ENCODE data around the gene LOC101059915.
"Not testable (repeated sequence)": the region's sequence is repeated elsewhere in the genome, so short reads cannot be mapped to it uniquely, and the experiment has no call there.

Gene LOC101059915

GRCh38 chrX:71638409-71638808, 28.9 kb upstream of the LOC101059915 start:
- Histone ChIP-seq H3K9ac (ENCODE audit: low read length) (no peak overlapping the region), H3K9me3 (ENCODE audit: insufficient read depth, low read length) (no peaks in the 10 kb centered on the region), H3K9me2 (replicated peaks; ENCODE audit: insufficient read depth, low read length) (no peaks in the 10 kb centered on the region), H3K27ac (ENCODE audit: low read depth, low read length) (no peak overlapping the region), H2AFZ (ENCODE audit: low read depth, low read length, severe bottlenecking) (no peak overlapping the region), H3K4me2 (ENCODE audit: low read depth, low read length, poor library complexity, severe bottlenecking) (no peak overlapping the region), H3K27me3 (ENCODE audit: low read length) (no peaks in the 10 kb centered on the region), H3F3A (ENCODE audit: insufficient read depth) (no peaks in the 10 kb centered on the region), H3K36me3 (ENCODE audit: low read length) (no peaks in the 10 kb centered on the region), H3K4me3 (ENCODE audit: insufficient read depth, low read length, poor library complexity, severe bottlenecking) (no peak overlapping the region), H3K79me2 (ENCODE audit: insufficient read depth, low read length) (no peaks in the 10 kb centered on the region), H4K20me1 (ENCODE audit: low read depth, low read length) (no peaks in the 10 kb centered on the region)
- TF ChIP-seq CTCF (IDR thresholded peaks at IDR 0.05; ENCODE audit: insufficient read depth, low read length, poor library complexity, severe bottlenecking) (no peak), EZH2phosphoT487 (conservative IDR thresholded peaks at IDR 0.05; ENCODE audit: low read length) (no peak)

DNA sequence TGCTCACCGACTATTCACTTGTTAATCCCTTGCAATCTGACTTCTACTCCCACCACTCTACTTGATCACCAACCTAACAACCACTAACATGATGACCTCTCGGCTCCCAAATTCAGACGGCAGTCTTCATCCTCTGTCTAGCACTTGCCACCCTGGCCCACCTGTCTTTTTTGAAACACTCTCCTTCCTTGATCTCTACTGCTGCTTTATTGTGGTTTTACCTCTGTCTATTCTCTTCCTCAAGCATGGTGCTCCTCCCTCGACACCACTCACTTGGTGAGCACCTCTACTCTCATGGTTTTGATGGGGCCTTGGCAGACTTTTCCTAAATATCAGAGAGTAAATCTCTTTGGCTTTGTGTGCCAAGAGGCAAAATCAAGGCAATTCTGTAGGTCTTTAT, 27.3 kb upstream of the LOC101059915 start:
- Histone ChIP-seq H3K4me2 (ENCODE audit: low read depth, low read length, poor library complexity, severe bottlenecking) (no peak overlapping the region), H3K9me2 (replicated peaks; ENCODE audit: insufficient read depth, low read length) (no peaks in the 10 kb centered on the region), H2AFZ (ENCODE audit: low read depth, low read length, severe bottlenecking) (no peak overlapping the region), H3K27me3 (ENCODE audit: low read length) (no peaks in the 10 kb centered on the region), H3K9ac (ENCODE audit: low read length) (no peak overlapping the region), H3K36me3 (ENCODE audit: low read length) (no peaks in the 10 kb centered on the region), H3K4me3 (ENCODE audit: insufficient read depth, low read length, poor library complexity, severe bottlenecking) (no peak overlapping the region), H3K79me2 (ENCODE audit: insufficient read depth, low read length) (no peaks in the 10 kb centered on the region), H3F3A (ENCODE audit: insufficient read depth) (no peaks in the 10 kb centered on the region), H3K27ac (ENCODE audit: low read depth, low read length) (no peak overlapping the region), H4K20me1 (ENCODE audit: low read depth, low read length) (no peaks in the 10 kb centered on the region), H3K9me3 (ENCODE audit: insufficient read depth, low read length) (no peaks in the 10 kb centered on the region)
- TF ChIP-seq EZH2phosphoT487 (conservative IDR thresholded peaks at IDR 0.05; ENCODE audit: low read length) = no peak
- no peak for TF ChIP-seq CTCF (IDR thresholded peaks at IDR 0.05; ENCODE audit: insufficient read depth, low read length, poor library complexity, severe bottlenecking)

- H3K36me3 ChIP-seq (ENCODE audit: low read length); H4K20me1 ChIP-seq (ENCODE audit: low read depth, low read length); H3K9ac ChIP-seq (ENCODE audit: low read length); H2AFZ ChIP-seq (ENCODE audit: low read depth, low read length, severe bottlenecking); H3K27ac ChIP-seq (ENCODE audit: low read depth, low read length); H3K4me2 ChIP-seq (ENCODE audit: low read depth, low read length, poor library complexity, severe bottlenecking); H3K27me3 ChIP-seq (ENCODE audit: low read length); H3F3A ChIP-seq (ENCODE audit: insufficient read depth); H3K4me3 ChIP-seq (ENCODE audit: insufficient read depth, low read length, poor library complexity, severe bottlenecking); H3K79me2 ChIP-seq (ENCODE audit: insufficient read depth, low read length); H3K9me2 ChIP-seq (replicated peaks; ENCODE audit: insufficient read depth, low read length); H3K9me3 ChIP-seq (ENCODE audit: insufficient read depth, low read length): not testable (repeated sequence)
These were observed 22.9 kb upstream of the LOC101059915 start for GRCh38 chrX:71644406-71644805.

DNA sequence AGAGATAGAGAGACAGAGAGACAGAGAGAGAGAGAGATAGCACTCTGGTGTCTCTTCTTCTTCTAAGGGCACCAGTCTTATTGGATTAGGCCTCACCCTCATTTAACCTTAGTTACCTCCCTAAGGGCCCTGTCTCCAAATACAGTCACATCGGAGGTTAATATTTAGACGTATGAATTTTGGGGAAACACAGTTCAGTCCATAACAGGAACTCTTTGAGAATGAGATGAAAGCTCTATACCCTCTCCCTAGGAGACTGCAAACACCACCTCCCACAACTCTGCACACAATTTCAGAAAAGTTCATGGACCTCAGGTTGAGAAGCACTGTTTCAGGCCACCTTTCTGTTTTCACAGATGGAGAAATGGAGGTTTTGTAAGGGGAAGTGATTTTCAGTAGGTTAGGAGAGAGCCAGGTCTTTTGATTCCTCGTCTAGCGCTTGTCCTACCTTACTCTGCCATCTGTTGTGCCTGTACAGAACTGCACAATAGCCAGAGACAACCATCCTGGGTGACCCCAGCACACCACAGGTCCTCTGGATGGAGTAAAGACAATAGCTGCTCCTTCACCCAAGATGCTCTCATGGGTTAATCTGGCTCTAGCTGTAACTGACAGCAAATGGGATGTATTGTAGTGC, 16.9 kb upstream of the LOC101059915 start:
- Histone ChIP-seq H3K36me3 (ENCODE audit: low read length) (no peaks in the 10 kb centered on the region), H3K79me2 (ENCODE audit: insufficient read depth, low read length) (no peaks in the 10 kb centered on the region), H2AFZ (ENCODE audit: low read depth, low read length, severe bottlenecking) (no peak overlapping the region), H4K20me1 (ENCODE audit: low read depth, low read length) (no peaks in the 10 kb centered on the region), H3K27ac (ENCODE audit: low read depth, low read length) (no peak overlapping the region), H3K9ac (ENCODE audit: low read length) (no peak overlapping the region), H3K9me2 (replicated peaks; ENCODE audit: insufficient read depth, low read length) (no peaks in the 10 kb centered on the region), H3F3A (ENCODE audit: insufficient read depth) (no peaks in the 10 kb centered on the region), H3K9me3 (ENCODE audit: insufficient read depth, low read length) (no peaks in the 10 kb centered on the region), H3K4me2 (ENCODE audit: low read depth, low read length, poor library complexity, severe bottlenecking) (no peak overlapping the region), H3K27me3 (ENCODE audit: low read length) (no peaks in the 10 kb centered on the region), H3K4me3 (ENCODE audit: insufficient read depth, low read length, poor library complexity, severe bottlenecking) (no peak overlapping the region)
- TF ChIP-seq EZH2phosphoT487 (conservative IDR thresholded peaks at IDR 0.05; ENCODE audit: low read length) (no peak), CTCF (IDR thresholded peaks at IDR 0.05; ENCODE audit: insufficient read depth, low read length, poor library complexity, severe bottlenecking) (no peak)

Measured in SU-DHL-6 (cell line).